Measurements from ENCODE around the gene RAD51B.

GRCh38 chr14:68168460-68169109, 349.0 kb downstream of the RAD51B start:
- TF ChIP-seq CTCF (tag by site-specific recombination; IDR thresholded peaks at IDR 0.05) (no peak), YY1 (tag by site-specific recombination; IDR thresholded peaks at IDR 0.05) (no peak), ZNF416 (tag by site-specific recombination; IDR thresholded peaks at IDR 0.05) (no peak), ZNF202 (tag by site-specific recombination; IDR thresholded peaks at IDR 0.05; ENCODE audit: borderline replicate concordance) (no peak), MZF1 (tag by site-specific recombination; IDR thresholded peaks at IDR 0.05; ENCODE audit: borderline replicate concordance) (0 out of 2 replicates have a peak, but pooled peaks have one; percentile 37), ZNF10 (tag by site-specific recombination; IDR thresholded peaks at IDR 0.05) (no peak), ELK4 (IDR thresholded peaks at IDR 0.05; ENCODE audit: borderline replicate concordance, low read depth, low read length) (no peak), REST (tag by site-specific recombination; IDR thresholded peaks at IDR 0.05) (no peak), ZNF501 (tag by site-specific recombination; IDR thresholded peaks at IDR 0.05) (no peak), PRDM1 (tag by site-specific recombination; IDR thresholded peaks at IDR 0.05) (no peak)
- TF ChIP-seq, protein P1, sequence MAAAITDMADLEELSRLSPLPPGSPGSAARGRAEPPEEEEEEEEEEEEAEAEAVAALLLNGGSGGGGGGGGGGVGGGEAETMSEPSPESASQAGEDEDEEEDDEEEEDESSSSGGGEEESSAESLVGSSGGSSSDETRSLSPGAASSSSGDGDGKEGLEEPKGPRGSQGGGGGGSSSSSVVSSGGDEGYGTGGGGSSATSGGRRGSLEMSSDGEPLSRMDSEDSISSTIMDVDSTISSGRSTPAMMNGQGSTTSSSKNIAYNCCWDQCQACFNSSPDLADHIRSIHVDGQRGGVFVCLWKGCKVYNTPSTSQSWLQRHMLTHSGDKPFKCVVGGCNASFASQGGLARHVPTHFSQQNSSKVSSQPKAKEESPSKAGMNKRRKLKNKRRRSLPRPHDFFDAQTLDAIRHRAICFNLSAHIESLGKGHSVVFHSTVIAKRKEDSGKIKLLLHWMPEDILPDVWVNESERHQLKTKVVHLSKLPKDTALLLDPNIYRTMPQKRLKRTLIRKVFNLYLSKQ (tag by site-specific recombination; IDR thresholded peaks at IDR 0.05; ENCODE audit: borderline replicate concordance) = no peak
- TF ChIP-seq, protein P2, sequence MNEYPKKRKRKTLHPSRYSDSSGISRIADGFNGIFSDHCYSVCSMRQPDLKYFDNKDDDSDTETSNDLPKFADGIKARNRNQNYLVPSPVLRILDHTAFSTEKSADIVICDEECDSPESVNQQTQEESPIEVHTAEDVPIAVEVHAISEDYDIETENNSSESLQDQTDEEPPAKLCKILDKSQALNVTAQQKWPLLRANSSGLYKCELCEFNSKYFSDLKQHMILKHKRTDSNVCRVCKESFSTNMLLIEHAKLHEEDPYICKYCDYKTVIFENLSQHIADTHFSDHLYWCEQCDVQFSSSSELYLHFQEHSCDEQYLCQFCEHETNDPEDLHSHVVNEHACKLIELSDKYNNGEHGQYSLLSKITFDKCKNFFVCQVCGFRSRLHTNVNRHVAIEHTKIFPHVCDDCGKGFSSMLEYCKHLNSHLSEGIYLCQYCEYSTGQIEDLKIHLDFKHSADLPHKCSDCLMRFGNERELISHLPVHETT (tag by site-specific recombination; IDR thresholded peaks at IDR 0.05) = no peak
- TF ChIP-seq, protein P3, sequence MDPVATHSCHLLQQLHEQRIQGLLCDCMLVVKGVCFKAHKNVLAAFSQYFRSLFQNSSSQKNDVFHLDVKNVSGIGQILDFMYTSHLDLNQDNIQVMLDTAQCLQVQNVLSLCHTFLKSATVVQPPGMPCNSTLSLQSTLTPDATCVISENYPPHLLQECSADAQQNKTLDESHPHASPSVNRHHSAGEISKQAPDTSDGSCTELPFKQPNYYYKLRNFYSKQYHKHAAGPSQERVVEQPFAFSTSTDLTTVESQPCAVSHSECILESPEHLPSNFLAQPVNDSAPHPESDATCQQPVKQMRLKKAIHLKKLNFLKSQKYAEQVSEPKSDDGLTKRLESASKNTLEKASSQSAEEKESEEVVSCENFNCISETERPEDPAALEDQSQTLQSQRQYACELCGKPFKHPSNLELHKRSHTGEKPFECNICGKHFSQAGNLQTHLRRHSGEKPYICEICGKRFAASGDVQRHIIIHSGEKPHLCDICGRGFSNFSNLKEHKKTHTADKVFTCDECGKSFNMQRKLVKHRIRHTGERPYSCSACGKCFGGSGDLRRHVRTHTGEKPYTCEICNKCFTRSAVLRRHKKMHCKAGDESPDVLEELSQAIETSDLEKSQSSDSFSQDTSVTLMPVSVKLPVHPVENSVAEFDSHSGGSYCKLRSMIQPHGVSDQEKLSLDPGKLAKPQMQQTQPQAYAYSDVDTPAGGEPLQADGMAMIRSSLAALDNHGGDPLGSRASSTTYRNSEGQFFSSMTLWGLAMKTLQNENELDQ (tag by site-specific recombination; IDR thresholded peaks at IDR 0.05; ENCODE audit: low read depth) = no peak

All from HEK293 (cell line).